Hepatocyte (in vitro differentiated cells): Measurements from ENCODE around the gene DDX41. TPM values are rescaled to one million over a fixed set of nuclear protein-coding genes. Genes with fewer than 3 reads are reported as not detected.

Experiments used
- DNase-seq: peaks from one replicate; pipeline ENCODE4 v3.0.0-alpha.2; 2016; ENCODE audit warnings: low spot score
- H2AFZ ChIP-seq: fragments of 200-600 bp; sonication (generic); 2 replicates; pipeline ENCODE4 v1.6.0; 2016; ENCODE audit warnings: antibody characterized with exemption, mild to moderate bottlenecking
- H3K27ac ChIP-seq: fragments of 200-600 bp; sonication (generic); 2 replicates; pipeline ENCODE4 v1.5.1; 2016; ENCODE audit warnings: mild to moderate bottlenecking
- H3K27me3 ChIP-seq: fragments of 200-600 bp; sonication (generic); 2 replicates; pipeline ENCODE4 v1.6.1; 2016
- H3K36me3 ChIP-seq: fragments of 200-600 bp; sonication (generic); replicated peaks from 2 replicates; pipeline ENCODE4 v1.5.1; 2016; ENCODE audit warnings: low read depth; ENCODE audit not compliant: insufficient read depth
- H3K4me1 ChIP-seq: fragments of 200-600 bp; sonication (generic); 2 replicates; pipeline ENCODE4 v1.5.1; 2016; ENCODE audit warnings: mild to moderate bottlenecking, moderate library complexity; ENCODE audit not compliant: insufficient read depth
- H3K4me2 ChIP-seq: fragments of 200-600 bp; sonication (generic); 2 replicates; pipeline ENCODE4 v1.6.0; 2016
- H3K4me3 ChIP-seq: fragments of 200-600 bp; sonication (generic); 2 replicates; pipeline ENCODE4 v1.5.1; 2016; ENCODE audit warnings: mild to moderate bottlenecking
- H3K79me2 ChIP-seq: fragments of 200-600 bp; sonication (generic); 2 replicates; pipeline ENCODE4 v1.6.0; 2017; ENCODE audit warnings: mild to moderate bottlenecking
- H3K9me2 ChIP-seq: fragments of 200-600 bp; sonication (generic); replicated peaks from 2 replicates; pipeline ENCODE4 v1.6.0; 2017; ENCODE audit warnings: mild to moderate bottlenecking; ENCODE audit not compliant: insufficient read depth
- H3K9me3 ChIP-seq: fragments of 200-600 bp; sonication (generic); 2 replicates; pipeline ENCODE4 v1.5.1; 2016; ENCODE audit warnings: low read depth, mild to moderate bottlenecking
- H4K20me1 ChIP-seq: fragments of 200-600 bp; sonication (generic); 2 replicates; pipeline ENCODE4 v1.6.0; 2016; ENCODE audit warnings: mild to moderate bottlenecking; ENCODE audit not compliant: insufficient read depth, poor library complexity, severe bottlenecking
- EZH2 ChIP-seq: fragments of 200-600 bp; sonication (generic); IDR thresholded peaks from 2 replicates; pipeline ENCODE4 v1.6.1; 2016; ENCODE audit warnings: antibody characterized with exemption, mild to moderate bottlenecking, borderline replicate concordance
- EZH2phosphoT487 ChIP-seq: fragments of 200-600 bp; sonication (generic); IDR thresholded peaks from one replicate; pipeline ENCODE4 v1.6.1; 2018; ENCODE audit warnings: antibody characterized with exemption, mild to moderate bottlenecking, low read depth, moderate library complexity; ENCODE audit not compliant: unreplicated experiment, severe bottlenecking
- WGBS: methylation state at CpG from one replicate; pipeline ENCODE4 v1.1.6; 2016; ENCODE audit warnings: low lambda C conversion rate; ENCODE audit errors: missing lambda C conversion rate; 5-methylcytosine and 5-hydroxymethylcytosine counted together
- polyA plus RNA-seq: library from polyadenylated mRNA; unstranded; fragments of >200 nt; fragmentation: Nextera tagmentation; extraction: Ambion mirVana; gene quantifications from 2 replicates; pipeline ENCODE4 v1.2.1, GENCODE V29; 2016
- total RNA-seq: library from RNA; depleted of rRNA; stranded (reverse); fragments of >200 nt; gene quantifications from 2 replicates; pipeline ENCODE4 v1.2.3, GENCODE V29; 2014
- TF ChIP-seq, protein P1 (sequence below): fragments of 200-600 bp; sonication (generic); IDR thresholded peaks from 2 replicates; pipeline ENCODE4 v1.5.1; 2016; ENCODE audit warnings: antibody characterized with exemption, mild to moderate bottlenecking; ENCODE audit not compliant: poor library complexity

Gene DDX41
- total and polyA plus RNA-seq, 2 experiments from 2014 or later: 45.0 to 50.7 TPM

DNA sequence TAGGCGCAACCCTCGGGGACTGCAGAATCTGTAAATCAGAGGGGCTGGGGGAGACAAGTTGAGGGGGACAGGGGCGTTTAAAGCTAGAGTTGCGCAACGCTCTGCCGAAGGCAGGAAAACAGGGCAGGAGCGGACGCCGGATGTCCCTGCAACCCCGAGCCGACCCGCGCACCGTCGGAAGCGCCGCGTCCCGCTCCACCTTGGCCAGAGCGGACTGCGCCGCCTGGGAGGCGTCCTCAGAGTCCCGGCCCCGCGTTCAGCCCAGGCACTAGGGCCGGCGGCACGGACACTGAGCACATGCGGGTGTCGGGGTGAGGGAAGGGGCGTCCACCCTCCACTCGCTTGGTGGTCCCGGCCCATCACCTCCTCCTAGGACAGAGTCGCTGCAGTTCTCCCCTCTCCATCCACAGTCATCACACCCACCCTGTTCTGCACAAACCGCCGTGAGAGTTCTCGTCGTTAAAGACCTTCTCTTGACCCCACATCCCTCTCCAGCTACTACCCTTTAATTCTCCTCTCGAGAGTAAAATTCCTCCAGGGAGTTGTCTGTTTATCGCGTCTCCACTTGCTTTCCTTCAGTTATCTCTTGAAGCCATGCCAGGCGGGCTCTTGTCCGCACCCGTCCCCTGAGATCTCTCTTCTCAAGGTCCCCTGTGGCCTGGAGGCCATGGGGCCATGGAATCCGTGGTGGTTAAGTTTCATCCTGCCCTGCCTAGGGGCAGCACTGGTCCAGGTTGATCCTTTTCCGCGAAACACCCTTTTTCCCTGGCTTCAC, 18.6 kb downstream of the DDX41 start:
- peaks cover 15% of the 10 kb centered on the region for H3K79me2 ChIP-seq
- TF ChIP-seq EZH2phosphoT487 (no peak), EZH2 (no peak)
- TF ChIP-seq, protein P1, sequence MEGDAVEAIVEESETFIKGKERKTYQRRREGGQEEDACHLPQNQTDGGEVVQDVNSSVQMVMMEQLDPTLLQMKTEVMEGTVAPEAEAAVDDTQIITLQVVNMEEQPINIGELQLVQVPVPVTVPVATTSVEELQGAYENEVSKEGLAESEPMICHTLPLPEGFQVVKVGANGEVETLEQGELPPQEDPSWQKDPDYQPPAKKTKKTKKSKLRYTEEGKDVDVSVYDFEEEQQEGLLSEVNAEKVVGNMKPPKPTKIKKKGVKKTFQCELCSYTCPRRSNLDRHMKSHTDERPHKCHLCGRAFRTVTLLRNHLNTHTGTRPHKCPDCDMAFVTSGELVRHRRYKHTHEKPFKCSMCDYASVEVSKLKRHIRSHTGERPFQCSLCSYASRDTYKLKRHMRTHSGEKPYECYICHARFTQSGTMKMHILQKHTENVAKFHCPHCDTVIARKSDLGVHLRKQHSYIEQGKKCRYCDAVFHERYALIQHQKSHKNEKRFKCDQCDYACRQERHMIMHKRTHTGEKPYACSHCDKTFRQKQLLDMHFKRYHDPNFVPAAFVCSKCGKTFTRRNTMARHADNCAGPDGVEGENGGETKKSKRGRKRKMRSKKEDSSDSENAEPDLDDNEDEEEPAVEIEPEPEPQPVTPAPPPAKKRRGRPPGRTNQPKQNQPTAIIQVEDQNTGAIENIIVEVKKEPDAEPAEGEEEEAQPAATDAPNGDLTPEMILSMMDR: no peak
- H3K9me2 ChIP-seq: no peaks in the 10 kb centered on the region
- H4K20me1 ChIP-seq: peaks cover 8% of the 10 kb centered on the region
- peak overlapping the region; percentile 81 for H3K4me2 ChIP-seq
- H3K36me3 ChIP-seq: no peaks in the 10 kb centered on the region
- 12% methylated on average over 44 of the region's 48 CpGs for WGBS
- H3K4me3 ChIP-seq: peak overlapping the region; percentile 17
- H3K27me3 ChIP-seq: no peaks in the 10 kb centered on the region
- no peaks in the 10 kb centered on the region for H3K9me3 ChIP-seq
- peak overlapping the region; percentile 45 for H2AFZ ChIP-seq
- peak overlapping the region; percentile 44 for H3K27ac ChIP-seq
- peaks cover 41% of the 10 kb centered on the region for H3K4me1 ChIP-seq
- DNase-seq: peak; percentile 69

DNA sequence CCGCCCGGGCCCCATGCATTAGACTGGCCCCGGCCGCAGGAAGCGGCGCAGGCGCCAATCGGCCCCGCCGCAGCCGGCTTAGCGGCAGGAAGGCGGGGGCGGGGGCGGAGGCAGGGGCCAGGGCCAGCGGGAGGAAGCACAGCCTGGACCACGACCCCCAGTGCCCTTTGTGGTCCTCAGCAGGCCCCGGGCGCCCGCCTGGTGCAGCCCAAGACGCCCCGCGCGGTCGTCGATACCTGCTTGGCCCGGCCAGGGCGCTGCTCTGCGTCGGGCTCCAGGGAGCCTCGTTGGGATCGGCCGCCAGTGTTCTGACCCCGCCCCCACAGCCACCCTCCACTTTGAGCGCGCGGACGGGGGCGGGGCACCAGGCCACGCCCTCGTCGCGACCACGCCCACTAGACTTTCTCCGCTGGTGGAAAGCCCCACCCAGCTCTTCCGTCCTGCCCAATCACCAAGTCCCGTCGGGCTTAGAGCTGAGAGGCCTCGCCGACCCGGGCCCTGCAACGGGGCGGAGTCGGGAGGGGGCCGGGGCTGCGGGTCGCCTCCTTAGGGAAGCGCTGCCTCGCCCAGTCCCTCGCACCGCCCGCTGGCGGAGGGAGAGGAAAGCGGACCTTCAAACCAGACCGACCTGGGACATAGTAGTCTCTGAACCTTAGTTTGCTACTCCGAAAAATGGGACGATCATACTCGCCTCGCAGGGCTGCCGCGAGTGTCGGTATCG, 19.3 kb downstream of the DDX41 start, which contains the start of gene PDLIM7:
PDLIM7 (minus strand) TSS at position 313 of the 721 bp plus-strand sequence. CDS start 1,092 bp downstream, outside the sequence.
- WGBS: under 1% methylated on average over 29 of the region's 73 CpGs
- H3K9me3 ChIP-seq: no peaks in the 10 kb centered on the region
- peak within 1 kb of the TSS; percentile 93 for H3K4me2 ChIP-seq
- peak within 1 kb of the TSS; percentile 47 for H3K4me3 ChIP-seq
- peak within 1 kb of the TSS; percentile 45 for H2AFZ ChIP-seq
- peaks cover 20% of the 10 kb centered on the region for H3K79me2 ChIP-seq
- H4K20me1 ChIP-seq: peaks cover 8% of the 10 kb centered on the region
- TF ChIP-seq, protein P1: peak; percentile 9
- TF ChIP-seq EZH2phosphoT487 (no peak), EZH2 (no peak)
- peaks cover 41% of the 10 kb centered on the region for H3K4me1 ChIP-seq
- no peaks in the 10 kb centered on the region for H3K36me3 ChIP-seq
- DNase-seq: peak; percentile 98
- no peaks in the 10 kb centered on the region for H3K9me2 ChIP-seq
- peak within 1 kb of the TSS; percentile 97 for H3K27ac ChIP-seq
- no peaks in the 10 kb centered on the region for H3K27me3 ChIP-seq

DNA sequence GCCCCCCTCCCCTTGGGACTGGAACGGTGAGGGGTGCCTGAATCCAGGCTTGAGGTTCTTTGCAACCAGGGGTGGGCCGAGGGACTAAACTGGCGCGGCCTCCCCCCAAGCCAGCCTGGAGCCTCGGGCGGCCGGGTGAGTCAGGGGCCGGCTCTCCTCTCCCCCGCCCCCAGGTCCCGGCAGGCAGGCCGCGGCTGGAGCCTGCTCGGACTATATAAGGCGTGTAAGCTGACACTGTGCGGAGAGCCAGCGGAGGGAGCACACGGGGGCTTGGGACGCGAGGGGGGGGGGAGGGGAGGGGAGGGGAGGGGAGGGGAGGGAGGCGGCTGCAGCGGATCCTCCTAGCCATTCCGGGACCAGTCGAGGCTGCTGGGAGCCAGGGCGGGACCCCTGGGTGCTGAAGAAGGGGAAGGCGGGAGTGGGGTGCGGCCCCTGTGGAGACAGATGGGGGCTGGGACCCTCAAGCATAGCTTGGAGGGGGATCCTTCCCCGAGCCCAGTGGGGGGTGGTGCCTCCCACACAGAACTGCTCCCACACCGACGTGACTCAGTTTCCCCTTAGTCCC, 20.0 kb downstream of the DDX41 start:
- H3K27ac ChIP-seq: peak overlapping the region; percentile 97
- H2AFZ ChIP-seq: no peak overlapping the region
- H3K36me3 ChIP-seq: no peaks in the 10 kb centered on the region
- H3K4me2 ChIP-seq: peak overlapping the region; percentile 93
- H3K4me3 ChIP-seq: peak overlapping the region; percentile 47
- H3K4me1 ChIP-seq: peaks cover 41% of the 10 kb centered on the region
- TF ChIP-seq, protein P1: no peak
- TF ChIP-seq EZH2phosphoT487: no peak
- TF ChIP-seq EZH2: no peak
- peak; percentile 94 for DNase-seq
- peaks cover 8% of the 10 kb centered on the region for H4K20me1 ChIP-seq
- no peaks in the 10 kb centered on the region for H3K9me3 ChIP-seq
- H3K79me2 ChIP-seq: peaks cover 20% of the 10 kb centered on the region
- H3K27me3 ChIP-seq: no peaks in the 10 kb centered on the region
- H3K9me2 ChIP-seq: no peaks in the 10 kb centered on the region
- 0% methylated on average over 15 of the region's 29 CpGs for WGBS
